Measurements from ENCODE around the gene OCIAD2.
"Not testable (repeated sequence)": the region's sequence is repeated elsewhere in the genome, so short reads cannot be mapped to it uniquely, and the experiment has no call there.

The OCIAD2 gene

GRCh38 chr4:48854395-48854683 lies 52.2 kb downstream of the OCIAD2 start:
- DNase-seq (ENCODE audit: low spot score): no peak

GRCh38 chr4:48853604-48854394 lies 52.8 kb downstream of the OCIAD2 start:
- DNase-seq (ENCODE audit: low spot score): no peak

GRCh38 chr4:48851651-48852050 lies 54.9 kb downstream of the OCIAD2 start:
- DNase-seq (ENCODE audit: low spot score): no peak

- DNase-seq (ENCODE audit: low spot score): not testable (repeated sequence)
These were observed 57.8 kb downstream of the OCIAD2 start for GRCh38 chr4:48848799-48849198.

GRCh38 chr4:48844843-48845242 lies 61.7 kb downstream of the OCIAD2 start:
- no peak for DNase-seq (ENCODE audit: low spot score)

GRCh38 chr4:48841045-48841827 lies 65.3 kb downstream of the OCIAD2 start:
- DNase-seq (ENCODE audit: low spot score): no peak

- no peak for DNase-seq (ENCODE audit: low spot score)
These were observed 69.9 kb downstream of the OCIAD2 start for GRCh38 chr4:48836658-48837057.

All from SW480 (cell line).